PC-3 (cell line): Measurements from ENCODE around the gene CA7. TPM values are rescaled to one million over a fixed set of nuclear protein-coding genes. Genes with fewer than 3 reads are reported as not detected.

Experiments
- ATAC-seq: fragments of 200-7000 bp; cut with Tn5 transposase; 2 replicates; pipeline ENCODE4 v1.9.1; 2020; ENCODE audit warnings: mild to moderate bottlenecking, moderate library complexity
- BruUV-seq: library from RNA; stranded (reverse); fragments of 400-500 nt; replicated peaks from 2 replicates; lab custom pipeline; 2021; lab: Mats Ljungman, UMichigan
- CTCF ChIA-PET: fragments of 300-600 bp; sonication (Branson Sonifier 250); formaldehyde crosslinking; loops from one replicate; lab custom pipeline; 2022; ENCODE audit warnings: antibody characterized with exemption; lab: Charles Lee
- POLR2A ChIA-PET: fragments of 300-600 bp; sonication (Branson Sonifier 250); formaldehyde crosslinking; loops from one replicate; lab custom pipeline; 2022; ENCODE audit warnings: antibody characterized with exemption; ENCODE audit not compliant: unreplicated experiment; lab: Charles Lee
- DNase-seq: peaks from one replicate; pipeline ENCODE4 v3.0.0-alpha.2; 2015
- H2AFZ ChIP-seq: fragments of 300-600 bp; sonication (generic); 2 replicates; pipeline ENCODE4 v1.6.0; 2016; ENCODE audit warnings: antibody characterized with exemption, low read length
- H3F3A ChIP-seq: fragments of 300-600 bp; sonication (generic); one replicate; pipeline ENCODE4 v1.6.0; 2017; ENCODE audit warnings: antibody characterized with exemption, low read length, control low read depth, mild to moderate bottlenecking; ENCODE audit not compliant: unreplicated experiment
- H3K27ac ChIP-seq: fragments of 300-600 bp; sonication (generic); 2 replicates; pipeline ENCODE4 v1.5.1; 2016; ENCODE audit warnings: mild to moderate bottlenecking, low read length
- H3K27me3 ChIP-seq: fragments of 300-600 bp; sonication (generic); 2 replicates; pipeline ENCODE4 v1.6.1; 2016; ENCODE audit warnings: low read length, mixed read lengths
- H3K36me3 ChIP-seq: fragments of 300-600 bp; sonication (generic); 2 replicates; pipeline ENCODE4 v1.6.1; 2016; ENCODE audit warnings: low read depth, mixed run types, low read length, mixed read lengths
- H3K4me1 ChIP-seq: fragments of 300-600 bp; sonication (generic); 2 replicates; pipeline ENCODE4 v1.5.1; 2016; ENCODE audit warnings: low read length; ENCODE audit not compliant: insufficient read depth
- H3K4me2 ChIP-seq: fragments of 300-600 bp; sonication (generic); 2 replicates; pipeline ENCODE4 v1.6.0; 2016; ENCODE audit warnings: low read length
- H3K4me3 ChIP-seq: fragments of 300-600 bp; sonication (generic); 2 replicates; pipeline ENCODE4 v1.5.1; 2016; ENCODE audit warnings: mild to moderate bottlenecking, low read length, mixed read lengths
- H3K79me2 ChIP-seq: fragments of 300-600 bp; sonication (generic); 2 replicates; pipeline ENCODE4 v1.6.1; 2017; ENCODE audit warnings: low read length, mixed read lengths
- H3K9ac ChIP-seq: fragments of 300-600 bp; sonication (generic); 2 replicates; pipeline ENCODE4 v1.6.0; 2016; ENCODE audit warnings: mild to moderate bottlenecking, low read length
- H3K9me2 ChIP-seq: fragments of 300-600 bp; sonication (generic); replicated peaks from 2 replicates; pipeline ENCODE4 v1.6.1; 2016; ENCODE audit warnings: mixed run types, low read length, mixed read lengths
- H3K9me3 ChIP-seq: fragments of 300-600 bp; sonication (generic); 2 replicates; pipeline ENCODE4 v1.6.1; 2016; ENCODE audit warnings: low read length, mixed read lengths
- H4K20me1 ChIP-seq: fragments of 300-600 bp; sonication (generic); 2 replicates; pipeline ENCODE4 v1.6.1; 2016; ENCODE audit warnings: low read length, mixed read lengths
- CTCF ChIP-seq: fragments of 300-600 bp; sonication (generic); conservative IDR thresholded peaks from 2 replicates; pipeline ENCODE4 v1.5.1; 2017; ENCODE audit warnings: antibody characterized with exemption, low read depth, mild to moderate bottlenecking, low read length
- EZH2 ChIP-seq: fragments of 300-600 bp; sonication (generic); IDR thresholded peaks from one replicate; pipeline ENCODE4 v1.6.1; 2017; ENCODE audit warnings: antibody characterized with exemption, mild to moderate bottlenecking, low read length; ENCODE audit not compliant: unreplicated experiment
- EZH2phosphoT487 ChIP-seq: fragments of 300-600 bp; sonication (generic); IDR thresholded peaks from 2 replicates; pipeline ENCODE4 v1.6.1; 2018; ENCODE audit warnings: mild to moderate bottlenecking, antibody characterized with exemption, low read length, borderline replicate concordance
- intact Hi-C: fragments of 100-400 bp; cut with micrococcal nuclease; formaldehyde crosslinking; loops from 2 replicates; pipeline ENCODE4 v1.9.0; 2023
- total RNA-seq: library from RNA; depleted of rRNA; stranded (reverse); fragments of >200 nt; gene quantifications from 2 replicates; pipeline ENCODE4 v1.2.3, GENCODE V29; 2014

CA7 gene
- total RNA-seq, 1 experiment from 2014 or later, result not detected

- H3K4me2 ChIP-seq, result no peak overlapping the region
- H3F3A ChIP-seq, result no peaks in the 10 kb centered on the region
- no peak overlapping the region for H3K4me3 ChIP-seq
- H3K79me2 ChIP-seq, result peaks cover 13% of the 10 kb centered on the region
- no TSS peak for BruUV-seq
- ATAC-seq, result no peak
- DNase-seq, result no peak
- no peaks in the 10 kb centered on the region for H3K27me3 ChIP-seq
- no peaks in the 10 kb centered on the region for H3K9me3 ChIP-seq
- H3K9me2 ChIP-seq, result no peaks in the 10 kb centered on the region
- H3K9ac ChIP-seq, result no peak overlapping the region
- no peak overlapping the region for H2AFZ ChIP-seq
- no peak for TF ChIP-seq EZH2phosphoT487
- no peak for TF ChIP-seq CTCF
- TF ChIP-seq EZH2, result no peak
- H4K20me1 ChIP-seq, result no peaks in the 10 kb centered on the region
- peaks cover 23% of the 10 kb centered on the region for H3K36me3 ChIP-seq
- POLR2A ChIA-PET, result no interaction called here
- H3K4me1 ChIP-seq, result no peaks in the 10 kb centered on the region
- CTCF ChIA-PET, result interaction anchor here (1.2 kb wide), 1 partner anchor 49 kb away, joined by 4 read pairs; no protein-coding TSS in a partner anchor
- intact Hi-C loops, result no loop called here
- H3K27ac ChIP-seq, result no peak overlapping the region
Observed at GRCh38 chr16:66824006-66824405, 20.2 kb upstream of the CA7 start.

GRCh38 chr16:66830422-66831404, 13.5 kb upstream of the CA7 start, which contains the start of gene NAE1:
NAE1 (minus strand) TSS chr16:66830976; CDS start chr16:66830899, 77 bp downstream.
- H3K27me3 ChIP-seq, result no peaks in the 10 kb centered on the region
- no peak within 1 kb of the TSS for H3K27ac ChIP-seq
- peak; percentile 89 for DNase-seq
- peak within 1 kb of the TSS; percentile 78 for H2AFZ ChIP-seq
- no peaks in the 10 kb centered on the region for H3F3A ChIP-seq
- no peaks in the 10 kb centered on the region for H4K20me1 ChIP-seq
- peak within 1 kb of the TSS; percentile 84 for H3K4me2 ChIP-seq
- peaks cover 30% of the 10 kb centered on the region for H3K79me2 ChIP-seq
- H3K9me3 ChIP-seq, result no peaks in the 10 kb centered on the region
- H3K4me3 ChIP-seq, result peak within 1 kb of the TSS; percentile 77
- H3K4me1 ChIP-seq, result peaks cover 15% of the 10 kb centered on the region
- no peaks in the 10 kb centered on the region; the same call in 1 of the 2 replicates for H3K36me3 ChIP-seq
- intact Hi-C loops, result loop anchor here (2.0 kb wide), 1 partner anchor 42 kb away; no protein-coding TSS in a partner anchor
- no peaks in the 10 kb centered on the region for H3K9me2 ChIP-seq
- no TSS peak for BruUV-seq
- H3K9ac ChIP-seq, result peak within 1 kb of the TSS; percentile 95
- CTCF ChIA-PET, result interaction anchor here (0.6 to 1.3 kb wide), 9 partner anchors 13 to 251 kb away, joined by 3 to 25 read pairs (median 3); partner anchors contain the start of genes CA7 and PDP2
- peak; percentile 96 for ATAC-seq
- no peak for TF ChIP-seq EZH2
- peak; percentile 85 for TF ChIP-seq CTCF
- TF ChIP-seq EZH2phosphoT487, result no peak
- POLR2A ChIA-PET, result interaction anchor here (0.5 to 0.6 kb wide), 3 partner anchors 40 to 953 kb away, joined by 3 to 24 read pairs (median 11); no protein-coding TSS in a partner anchor
